ENCODE measurements around the gene RNF115. TPM values are rescaled to one million over a fixed set of nuclear protein-coding genes. Genes with fewer than 3 reads are reported as not detected.
A peak's percentile ranks its signal among the peaks of the same experiment; 100 is the strongest.

RNF115 gene
- total and polyA plus RNA-seq, 2 of the 4 experiments (the other 2 are of a cell fraction) = 13.5 to 22.9 TPM

DNA sequence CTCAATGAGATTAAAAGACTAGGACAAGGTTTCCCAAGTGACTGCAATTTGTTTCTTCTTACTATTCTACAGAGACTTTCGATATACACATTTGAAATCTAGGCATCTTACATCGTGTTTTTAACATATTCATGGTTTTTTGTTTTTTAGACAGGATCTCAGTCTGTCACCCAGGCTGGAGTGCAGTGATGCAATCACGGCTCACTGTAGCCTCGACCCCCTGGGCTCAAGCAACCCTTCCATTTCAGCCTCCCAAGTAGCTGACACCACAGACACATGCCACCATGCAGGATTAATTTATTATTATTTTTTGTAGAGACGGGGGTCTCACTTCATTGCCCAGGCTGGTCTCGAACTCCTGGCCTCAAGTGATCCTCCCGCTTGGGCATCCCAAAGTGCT lies 118.3 kb downstream of the RNF115 start:
- Histone ChIP-seq H3K14ac (replicated peaks; ENCODE audit: low read depth, low read length) (no peak overlapping the region), H3K56ac (ENCODE audit: extremely low read depth, insufficient read depth, low read length) (no peak overlapping the region), H2BK5ac (ENCODE audit: low read depth, low read length, poor library complexity, severe bottlenecking) (no peak overlapping the region), H4K91ac (ENCODE audit: insufficient read depth, low read depth, low read length) (no peak overlapping the region), H3K79me1 (ENCODE audit: low read depth in 1 of 2, low read length in 2 of 2) (no peaks in the 10 kb centered on the region), H4K5ac (ENCODE audit: low read depth, low read length) (no peak overlapping the region), H3K23ac (ENCODE audit: low read depth, low read length) (no peak overlapping the region), H2BK15ac (ENCODE audit: low read depth, low read length) (no peak overlapping the region), H3K36me3 (ENCODE audit: control insufficient read depth, insufficient read depth, low read length) (no peaks in the 10 kb centered on the region), H4K20me1 (ENCODE audit: insufficient read depth, low read length) (no peaks in the 10 kb centered on the region), H4K8ac (ENCODE audit: low read depth in 2 of 2, low read length in 2 of 2) (no peak overlapping the region), H3K27ac (ENCODE audit: insufficient read depth, low read length) (no peak overlapping the region), H3K4me1 (ENCODE audit: control insufficient read depth, insufficient read depth, low read length) (peaks cover 17% of the 10 kb centered on the region), H3K18ac (ENCODE audit: low read depth, low read length) (no peak overlapping the region), H3K4me2 (ENCODE audit: low read depth, low read length) (no peak overlapping the region), H3K9me1 (ENCODE audit: insufficient read depth, low read length) (peaks cover 15% of the 10 kb centered on the region), H2BK20ac (ENCODE audit: low read depth, low read length) (no peak overlapping the region), H3K9ac (ENCODE audit: low read depth, low read length) (no peak overlapping the region), H3K27me3 (ENCODE audit: control insufficient read depth, insufficient read depth, low read length) (no peaks in the 10 kb centered on the region), H3K4ac (ENCODE audit: low read depth, low read length) (no peak overlapping the region), H2BK120ac (ENCODE audit: low read depth, low read length) (no peak overlapping the region), H2AK9ac (replicated peaks; ENCODE audit: low read depth, low read length, poor library complexity) (no peak overlapping the region), H3K4me3 (ENCODE audit: insufficient read depth, low read depth, low read length) (no peak overlapping the region), H2AFZ (replicated peaks; ENCODE audit: low read length, poor library complexity) (no peak overlapping the region), H2AK5ac (ENCODE audit: low read depth, low read length) (no peak overlapping the region), H3K9me3 (ENCODE audit: control insufficient read depth, insufficient read depth, low read length) (no peaks in the 10 kb centered on the region)
- CTCF ChIA-PET = no interaction called here
- in situ Hi-C loops (cut with MboI; ENCODE audit: low sequenced_read_pairs) (no loop called here), dilution Hi-C loops (cut with HindIII; ENCODE audit: low sequenced_read_pairs, unreplicated experiment) (no loop called here), intact Hi-C loops (cut with micrococcal nuclease) (no loop called here)
- WGBS, 2 experiments (ENCODE audit: extremely low coverage in 2 of 2, insufficient read length in 1 of 2) = 80% methylated on average over 2 of the region's 7 CpGs; no CpG with 5 or more reads in 1 of the 2 experiments
- ATAC-seq (ENCODE audit: low read depth) (no peak), DNase-seq (no peak)
- BruUV-seq (replicated peaks) = no TSS peak
- TF ChIP-seq CEBPB (IDR thresholded peaks at IDR 0.05; ENCODE audit: low read depth, low read length) (peak; percentile 50; the same call in 1 of the 2 replicates), BHLHE40 (IDR thresholded peaks at IDR 0.05; ENCODE audit: low read depth, low read length) (no peak), FOS (IDR thresholded peaks at IDR 0.05; ENCODE audit: low read depth, low read length) (no peak), MAFK (IDR thresholded peaks at IDR 0.05; ENCODE audit: low read depth, low read length) (no peak), CHD1 (IDR thresholded peaks at IDR 0.05; ENCODE audit: low read depth, low read length) (no peak), POLR2A (IDR thresholded peaks at IDR 0.05; ENCODE audit: low read depth, low read length) (no peak)
- TF ChIP-seq, protein P1, sequence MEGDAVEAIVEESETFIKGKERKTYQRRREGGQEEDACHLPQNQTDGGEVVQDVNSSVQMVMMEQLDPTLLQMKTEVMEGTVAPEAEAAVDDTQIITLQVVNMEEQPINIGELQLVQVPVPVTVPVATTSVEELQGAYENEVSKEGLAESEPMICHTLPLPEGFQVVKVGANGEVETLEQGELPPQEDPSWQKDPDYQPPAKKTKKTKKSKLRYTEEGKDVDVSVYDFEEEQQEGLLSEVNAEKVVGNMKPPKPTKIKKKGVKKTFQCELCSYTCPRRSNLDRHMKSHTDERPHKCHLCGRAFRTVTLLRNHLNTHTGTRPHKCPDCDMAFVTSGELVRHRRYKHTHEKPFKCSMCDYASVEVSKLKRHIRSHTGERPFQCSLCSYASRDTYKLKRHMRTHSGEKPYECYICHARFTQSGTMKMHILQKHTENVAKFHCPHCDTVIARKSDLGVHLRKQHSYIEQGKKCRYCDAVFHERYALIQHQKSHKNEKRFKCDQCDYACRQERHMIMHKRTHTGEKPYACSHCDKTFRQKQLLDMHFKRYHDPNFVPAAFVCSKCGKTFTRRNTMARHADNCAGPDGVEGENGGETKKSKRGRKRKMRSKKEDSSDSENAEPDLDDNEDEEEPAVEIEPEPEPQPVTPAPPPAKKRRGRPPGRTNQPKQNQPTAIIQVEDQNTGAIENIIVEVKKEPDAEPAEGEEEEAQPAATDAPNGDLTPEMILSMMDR (conservative IDR thresholded peaks at IDR 0.05; ENCODE audit: low read depth, low read length) = no peak
- POLR2A ChIA-PET (ENCODE audit: unreplicated experiment) = no interaction called here

Data from IMR-90 (cell line).